GM19043 (cell line): ENCODE data around the gene FTH1.

Source experiments
- ATAC-seq: cut with Tn5 transposase; IDR thresholded peaks from one replicate; pipeline ENCODE4 v1.9.1; 2021; ENCODE audit warnings: low read depth; ENCODE audit not compliant: unreplicated experiment

FTH1 gene

DNA sequence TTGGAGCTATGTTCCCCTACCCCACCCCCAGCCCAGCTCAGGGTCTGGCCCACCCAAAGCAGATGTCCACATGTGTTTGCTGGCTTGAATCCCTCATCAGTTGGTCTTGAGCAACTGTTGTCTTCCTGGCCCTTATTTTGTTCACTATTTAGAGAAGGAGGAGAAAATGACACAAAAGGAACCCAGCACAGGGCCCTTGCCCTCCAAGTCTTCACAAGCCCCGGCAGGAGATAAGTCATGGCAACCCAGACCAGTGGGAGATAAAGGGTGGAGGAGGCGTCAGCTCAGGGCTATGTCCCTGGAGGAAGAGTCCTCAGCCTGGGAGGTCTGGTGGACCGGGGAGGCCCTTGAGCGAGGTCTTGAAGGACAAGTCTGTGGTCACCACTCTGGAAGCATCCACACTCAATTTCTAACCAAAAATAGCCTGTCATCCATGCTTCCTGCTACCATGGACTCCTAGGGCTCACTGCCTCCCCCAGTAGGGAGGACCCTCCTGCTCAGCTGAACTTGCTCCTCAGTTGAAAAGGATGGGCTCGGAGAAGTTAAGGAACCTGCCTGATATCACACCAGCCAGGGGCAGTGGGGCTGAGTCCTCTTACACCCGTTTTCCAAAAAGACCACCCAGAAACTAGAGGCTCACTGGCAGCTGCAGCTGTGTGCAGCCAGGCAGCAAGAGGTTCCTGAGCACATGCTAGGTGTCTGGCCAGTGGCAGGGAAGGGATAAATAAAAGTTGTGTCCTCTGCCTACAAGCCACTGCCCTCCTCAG lies 48.3 kb downstream of the FTH1 start:
- ATAC-seq = no peak

DNA sequence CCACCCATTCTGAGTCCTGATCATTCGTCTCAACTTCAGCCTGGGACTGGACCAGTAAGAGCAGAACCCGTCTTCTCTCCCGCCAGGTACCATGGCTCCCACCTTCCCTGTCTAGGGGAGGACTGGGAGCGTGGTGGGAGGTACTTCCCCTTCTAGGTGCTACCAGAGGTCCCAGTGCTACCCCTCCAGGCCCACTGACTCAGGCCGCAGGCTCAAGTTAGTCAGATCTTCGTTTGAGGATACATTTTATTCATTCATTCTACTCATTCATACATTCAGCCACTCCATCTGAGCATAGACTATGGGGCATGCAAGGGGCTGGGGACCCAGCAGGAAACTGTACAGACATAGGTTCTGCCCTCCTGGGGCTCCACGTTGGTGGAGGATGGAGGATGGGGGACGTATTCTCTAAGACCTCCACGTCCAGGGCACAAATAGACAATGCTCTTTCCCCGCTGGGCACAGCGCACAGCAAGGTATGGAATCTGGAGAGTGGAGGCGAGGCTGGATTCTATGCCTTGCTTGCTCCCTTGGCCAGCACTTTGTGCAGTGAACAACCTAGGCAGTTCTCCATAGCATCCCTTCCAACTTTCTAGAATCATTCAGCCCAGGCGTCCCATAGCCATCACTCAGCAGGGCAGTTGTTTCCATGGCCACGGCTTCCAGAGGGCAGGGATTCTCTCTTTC lies 49.0 kb downstream of the FTH1 start:
- no peak for ATAC-seq

DNA sequence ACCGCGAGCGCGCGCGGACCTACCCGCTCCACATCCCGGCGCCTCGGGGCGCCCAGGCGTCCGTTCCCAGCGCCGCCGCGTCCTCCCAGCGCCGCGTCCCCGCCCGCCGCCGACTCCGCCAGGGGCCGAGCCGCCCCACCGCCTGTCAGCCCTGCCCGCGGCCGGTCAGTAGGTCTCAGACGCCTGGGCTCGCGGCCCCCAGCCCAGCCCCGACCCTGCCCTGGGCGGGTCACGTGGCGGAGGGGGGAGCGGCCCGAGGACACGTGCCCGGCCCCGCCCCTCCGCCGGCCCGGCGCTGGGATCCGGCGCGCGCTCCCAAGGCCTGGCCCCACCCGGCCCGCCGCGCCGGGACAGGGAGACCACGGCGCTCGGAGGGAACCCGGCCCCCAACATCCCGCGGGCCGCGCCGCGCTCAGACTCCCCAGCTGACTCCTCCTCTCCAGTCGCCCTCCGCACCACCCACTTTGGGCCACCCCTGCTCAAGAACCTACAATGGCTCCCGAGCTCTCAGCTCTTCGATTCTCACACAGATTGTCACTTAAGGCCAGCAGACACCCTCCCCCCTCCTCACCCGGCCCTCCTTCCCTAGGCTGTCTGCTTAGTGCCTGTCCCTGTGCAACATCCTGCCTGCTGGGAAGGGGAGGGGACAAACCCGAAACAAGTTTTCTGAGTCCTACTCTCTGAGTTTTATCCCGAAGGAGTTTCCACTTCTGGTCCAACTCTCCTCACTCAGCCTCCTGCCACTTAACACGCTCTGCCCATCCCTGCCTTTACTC lies 49.9 kb downstream of the FTH1 start, which contains the start of gene RAB3IL1:
TSS of gene RAB3IL1 (minus strand) at position 233 of the 776 bp plus-strand sequence. CDS start at position 34, 199 bp downstream.
- ATAC-seq = no peak

DNA sequence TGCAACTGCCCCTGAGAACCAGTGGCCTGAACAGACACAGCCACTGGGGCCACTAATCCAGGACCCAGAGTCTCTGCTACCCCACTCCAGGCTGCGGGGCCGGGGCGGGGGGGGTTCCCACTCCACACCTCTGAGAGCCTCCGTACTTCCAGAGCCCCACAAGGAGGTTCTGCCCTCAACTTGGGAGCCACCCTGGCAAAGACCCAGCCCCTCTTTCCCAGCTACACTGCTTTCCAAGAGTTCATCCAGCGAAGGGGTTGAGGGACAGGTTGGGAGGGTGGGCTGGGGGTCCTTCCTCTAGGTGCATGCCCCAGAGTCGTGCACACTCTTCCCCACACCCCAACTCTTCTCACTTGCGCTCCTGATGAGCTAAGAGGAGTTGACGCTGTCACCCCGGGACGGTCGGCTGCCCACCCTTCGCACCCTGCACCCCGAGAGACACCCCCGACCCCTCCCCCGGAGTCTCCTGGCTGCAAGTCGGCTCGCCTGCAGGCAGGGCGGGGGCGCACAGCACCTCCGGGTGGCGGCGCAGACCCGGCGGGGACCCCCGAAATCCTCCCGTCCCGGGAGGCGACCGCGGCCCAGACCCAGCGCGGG lies 50.6 kb downstream of the FTH1 start:
- ATAC-seq = no peak

DNA sequence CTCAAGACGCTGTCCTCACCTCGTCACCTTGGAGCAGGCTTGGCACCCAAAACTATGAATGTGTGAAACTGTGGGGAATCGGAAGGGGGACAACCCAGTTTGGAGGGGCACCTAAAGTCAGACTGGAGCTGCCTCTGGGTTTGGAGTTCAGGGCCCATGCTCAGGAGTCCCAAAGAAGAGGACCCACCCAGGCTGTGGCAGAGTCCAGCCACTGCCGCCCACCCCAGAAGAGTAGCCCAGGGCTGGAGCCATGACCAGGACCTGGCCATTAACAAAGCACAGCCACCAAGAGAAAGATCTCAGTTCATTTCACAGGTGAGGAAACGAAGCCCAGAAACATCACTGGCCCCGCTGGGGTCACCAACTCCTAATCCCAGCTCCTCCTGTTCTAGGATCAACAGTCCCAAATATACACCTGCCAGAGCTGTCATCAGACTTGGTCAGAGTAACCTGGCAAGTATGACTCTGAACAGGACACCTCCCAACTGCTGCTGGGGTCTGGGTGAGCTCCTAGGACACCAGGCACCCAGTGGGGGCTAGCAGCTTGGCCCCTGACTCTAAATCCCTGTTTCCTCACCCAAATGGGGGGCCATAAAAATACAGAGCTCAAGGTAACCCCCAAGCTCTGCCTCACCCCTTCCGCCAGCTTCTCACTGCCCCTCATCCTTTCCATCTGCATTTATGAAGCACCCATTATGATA lies 52.8 kb downstream of the FTH1 start:
- no peak for ATAC-seq
